ENCODE results near the gene SIM2. TPM values are rescaled to one million over a fixed set of nuclear protein-coding genes. Genes with fewer than 3 reads are reported as not detected.

The SIM2 gene
- total RNA-seq, 1 donor from 2014 or later = not detected

DNA sequence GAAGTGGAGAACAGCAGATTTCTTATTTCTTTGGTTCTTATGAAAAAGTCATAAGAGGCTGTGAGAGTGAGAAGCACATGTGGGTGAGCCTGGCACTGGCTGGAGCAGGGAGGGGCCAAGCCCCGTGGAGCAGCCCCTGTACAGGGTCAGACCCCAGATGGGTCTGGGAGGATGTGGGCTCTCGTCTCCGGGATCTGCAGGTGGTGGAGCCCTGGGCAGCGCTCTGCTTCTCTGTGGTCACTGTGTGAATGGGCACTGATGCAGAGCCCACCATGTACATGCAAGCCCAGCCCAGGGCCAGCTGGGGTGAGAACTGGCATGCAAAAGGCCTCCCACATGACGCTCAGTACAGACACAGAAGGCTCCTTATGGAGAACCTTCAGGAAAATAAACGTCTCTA is 67.6 kb downstream of the SIM2 start:
- no peaks in the 10 kb centered on the region for H3K9me3 ChIP-seq
- intact Hi-C loops (cut with DNase I) = no loop called here
- no peak for DNase-seq (ENCODE audit: extremely low spot score in 2 of 2)
- no peak overlapping the region for H3K27ac ChIP-seq
- TF ChIP-seq, protein P1, sequence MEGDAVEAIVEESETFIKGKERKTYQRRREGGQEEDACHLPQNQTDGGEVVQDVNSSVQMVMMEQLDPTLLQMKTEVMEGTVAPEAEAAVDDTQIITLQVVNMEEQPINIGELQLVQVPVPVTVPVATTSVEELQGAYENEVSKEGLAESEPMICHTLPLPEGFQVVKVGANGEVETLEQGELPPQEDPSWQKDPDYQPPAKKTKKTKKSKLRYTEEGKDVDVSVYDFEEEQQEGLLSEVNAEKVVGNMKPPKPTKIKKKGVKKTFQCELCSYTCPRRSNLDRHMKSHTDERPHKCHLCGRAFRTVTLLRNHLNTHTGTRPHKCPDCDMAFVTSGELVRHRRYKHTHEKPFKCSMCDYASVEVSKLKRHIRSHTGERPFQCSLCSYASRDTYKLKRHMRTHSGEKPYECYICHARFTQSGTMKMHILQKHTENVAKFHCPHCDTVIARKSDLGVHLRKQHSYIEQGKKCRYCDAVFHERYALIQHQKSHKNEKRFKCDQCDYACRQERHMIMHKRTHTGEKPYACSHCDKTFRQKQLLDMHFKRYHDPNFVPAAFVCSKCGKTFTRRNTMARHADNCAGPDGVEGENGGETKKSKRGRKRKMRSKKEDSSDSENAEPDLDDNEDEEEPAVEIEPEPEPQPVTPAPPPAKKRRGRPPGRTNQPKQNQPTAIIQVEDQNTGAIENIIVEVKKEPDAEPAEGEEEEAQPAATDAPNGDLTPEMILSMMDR (IDR thresholded peaks at IDR 0.05) = no peak
- no peak for TF ChIP-seq POLR2A (IDR thresholded peaks at IDR 0.05)
- TF ChIP-seq POLR2AphosphoS5 (IDR thresholded peaks at IDR 0.05; ENCODE audit: insufficient read depth in 1 of 2, low read depth in 1 of 2) = no peak
- no peaks in the 10 kb centered on the region for H3K4me1 ChIP-seq
- H3K27me3 ChIP-seq = no peaks in the 10 kb centered on the region
- H3K4me3 ChIP-seq = no peak overlapping the region
- no peaks in the 10 kb centered on the region for H3K36me3 ChIP-seq

- no peaks in the 10 kb centered on the region for H3K9me3 ChIP-seq
- no peak for DNase-seq (ENCODE audit: extremely low spot score in 2 of 2)
- H3K36me3 ChIP-seq = no peaks in the 10 kb centered on the region
- intact Hi-C loops (cut with DNase I) = no loop called here
- no peaks in the 10 kb centered on the region for H3K4me1 ChIP-seq
- H3K27ac ChIP-seq = no peak overlapping the region
- H3K27me3 ChIP-seq = no peaks in the 10 kb centered on the region
- TF ChIP-seq, protein P1 (IDR thresholded peaks at IDR 0.05) = no peak
- TF ChIP-seq POLR2AphosphoS5 (IDR thresholded peaks at IDR 0.05; ENCODE audit: insufficient read depth in 1 of 2, low read depth in 1 of 2) = no peak
- no peak for TF ChIP-seq POLR2A (IDR thresholded peaks at IDR 0.05)
- H3K4me3 ChIP-seq = no peak overlapping the region
Measured at GRCh38 chr21:36767096-36767495, 68.2 kb downstream of the SIM2 start.

- no peak for DNase-seq (ENCODE audit: extremely low spot score in 2 of 2)
- no peak for TF ChIP-seq POLR2AphosphoS5 (IDR thresholded peaks at IDR 0.05; ENCODE audit: insufficient read depth in 1 of 2, low read depth in 1 of 2)
- no peak for TF ChIP-seq POLR2A (IDR thresholded peaks at IDR 0.05)
- TF ChIP-seq, protein P1 (IDR thresholded peaks at IDR 0.05) = no peak
- no peaks in the 10 kb centered on the region for H3K27me3 ChIP-seq
- H3K4me1 ChIP-seq = no peaks in the 10 kb centered on the region
- no peaks in the 10 kb centered on the region for H3K9me3 ChIP-seq
- intact Hi-C loops (cut with DNase I) = no loop called here
- H3K27ac ChIP-seq = no peak overlapping the region
- H3K4me3 ChIP-seq = no peak overlapping the region
- no peaks in the 10 kb centered on the region for H3K36me3 ChIP-seq
Measured at GRCh38 chr21:36768496-36768895, 69.6 kb downstream of the SIM2 start.

GRCh38 chr21:36769051-36769839 is 70.3 kb downstream of the SIM2 start:
- Histone ChIP-seq H3K9me3 (no peaks in the 10 kb centered on the region), H3K36me3 (no peaks in the 10 kb centered on the region), H3K4me3 (no peak overlapping the region), H3K4me1 (no peaks in the 10 kb centered on the region), H3K27me3 (no peaks in the 10 kb centered on the region), H3K27ac (no peak overlapping the region)
- no peak for DNase-seq (ENCODE audit: extremely low spot score in 2 of 2)
- intact Hi-C loops (cut with DNase I) = no loop called here
- no peak for TF ChIP-seq POLR2AphosphoS5 (IDR thresholded peaks at IDR 0.05; ENCODE audit: insufficient read depth in 1 of 2, low read depth in 1 of 2)
- no peak for TF ChIP-seq POLR2A (IDR thresholded peaks at IDR 0.05)
- TF ChIP-seq, protein P1 (IDR thresholded peaks at IDR 0.05) = no peak

GRCh38 chr21:36773117-36773516 is 74.2 kb downstream of the SIM2 start:
- Histone ChIP-seq H3K27me3 (no peaks in the 10 kb centered on the region), H3K36me3 (no peaks in the 10 kb centered on the region), H3K9me3 (no peaks in the 10 kb centered on the region), H3K4me3 (no peak overlapping the region), H3K27ac (no peak overlapping the region), H3K4me1 (no peaks in the 10 kb centered on the region)
- DNase-seq (ENCODE audit: extremely low spot score in 2 of 2) = no peak
- TF ChIP-seq POLR2A (IDR thresholded peaks at IDR 0.05) (no peak), POLR2AphosphoS5 (IDR thresholded peaks at IDR 0.05; ENCODE audit: insufficient read depth in 1 of 2, low read depth in 1 of 2) (peak in 1 of 2 donors; percentile 16)
- intact Hi-C loops (cut with DNase I) = no loop called here
